Prostate gland (tissue), 2 donors: Measurements from ENCODE around the gene SPDYE5.
"Not testable (repeated sequence)": the region's sequence is repeated elsewhere in the genome, so short reads cannot be mapped to it uniquely, and the experiment has no call there.

Experiments
- CTCF ChIP-seq, 4 experiments: fragments of 200-600 bp in 2 of 4; fragments of 450-650 bp in 2 of 4; sonication (generic) in 2 of 4; IDR thresholded peaks; 1 replicate in 3 of 4; 2 replicates in 1 of 4; pipeline ENCODE4 v1.5.1; 2016 to 2019; ENCODE audit warnings: antibody characterized with exemption in 4 of 4, mild to moderate bottlenecking in 2 of 4, moderate library complexity in 2 of 4
- POLR2A ChIP-seq: fragments of 450-650 bp; IDR thresholded peaks from one replicate; pipeline ENCODE4 v1.6.1; 2016; ENCODE audit warnings: antibody characterized with exemption, mild to moderate bottlenecking

GRCh38 chr7:75518842-75519241, 26.7 kb downstream of the SPDYE5 start:
- TF ChIP-seq CTCF (IDR thresholded peaks at IDR 0.05); POLR2A: not testable (repeated sequence)
